Testis (tissue), 3 donors: ENCODE results near the gene SPCS1. TPM values are rescaled to one million over a fixed set of nuclear protein-coding genes. Genes with fewer than 3 reads are reported as not detected.

Experiments
- DNase-seq: peaks from one replicate; pipeline ENCODE4 v3.0.0-alpha.2; 2019
- H3K27ac ChIP-seq, 2 donors: fragments of 200-600 bp; sonication (generic); one replicate each; pipeline ENCODE4 v1.5.1; 2019
- H3K27me3 ChIP-seq: fragments of 200-600 bp; sonication (generic); one replicate; pipeline ENCODE4 v1.5.1; 2019
- H3K36me3 ChIP-seq: fragments of 200-600 bp; sonication (generic); one replicate; pipeline ENCODE4 v1.5.1; 2017; ENCODE audit warnings: low read depth; ENCODE audit errors: missing control alignments
- H3K4me1 ChIP-seq: fragments of 200-600 bp; sonication (generic); one replicate; pipeline ENCODE4 v1.5.1; 2019
- H3K4me3 ChIP-seq, 2 donors: fragments of 200-600 bp; sonication (generic); one replicate each; pipeline ENCODE4 v1.5.1; 2017 to 2019
- H3K9me3 ChIP-seq: fragments of 200-600 bp; sonication (generic); one replicate; pipeline ENCODE4 v1.5.1; 2017
- CTCF ChIP-seq, 3 experiments: fragments of 450-650 bp in 2 of 3; fragments of 200-600 bp in 1 of 3; sonication (generic) in 1 of 3; IDR thresholded peaks; one replicate each; pipeline ENCODE4 v1.5.1; 2016 to 2019; ENCODE audit warnings: antibody characterized with exemption in 3 of 3, mild to moderate bottlenecking in 2 of 3, moderate library complexity in 1 of 3
- POLR2A ChIP-seq: fragments of 450-650 bp; IDR thresholded peaks from one replicate; pipeline ENCODE4 v1.6.1; 2017; ENCODE audit warnings: antibody characterized with exemption, mild to moderate bottlenecking, moderate library complexity
- WGBS, 2 donors: methylation state at CpG; one replicate each; pipeline ENCODE4 v1.1.5; 2018; 5-methylcytosine and 5-hydroxymethylcytosine counted together
- intact Hi-C: fragments of 100-400 bp; cut with DNase I; formaldehyde crosslinking; loops from one replicate; pipeline ENCODE4 v1.15.1; 2023; ENCODE audit warnings: low total_unique reads
- polyA plus RNA-seq: library from polyadenylated mRNA; stranded (reverse); fragments of 350-450 nt; fragmentation: Illumina TruSeq; extraction: RNeasy Lipid Tissue Mini Kit (QIAGEN cat#74804); gene quantifications from one replicate; pipeline ENCODE4 v1.2.3, GENCODE V29; 2014; ENCODE audit warnings: low read depth, low replicate concordance; ENCODE audit not compliant: insufficient read depth
- total RNA-seq, 2 donors: library from RNA; depleted of rRNA; stranded (reverse); fragments of >200 nt; gene quantifications; one replicate each; pipeline ENCODE4 v1.2.3, GENCODE V29; 2016

The SPCS1 gene
- total and polyA plus RNA-seq, 3 donors from 2014 or later, result 166 to 340 (median 179) TPM

- Histone ChIP-seq H3K27me3 (no peaks in the 10 kb centered on the region), H3K4me3 (no peak overlapping the region), H3K27ac (no peak overlapping the region), H3K36me3 (no peaks in the 10 kb centered on the region), H3K9me3 (no peaks in the 10 kb centered on the region), H3K4me1 (no peaks in the 10 kb centered on the region)
- TF ChIP-seq POLR2A (no peak), CTCF (IDR thresholded peaks at IDR 0.05) (no peak)
- intact Hi-C loops, result no loop called here
- DNase-seq, result no peak
- WGBS, 2 donors, result 86 to 91% methylated on average over 5 of the region's 5 CpGs
Measured at GRCh38 chr3:52743152-52743551, 37.2 kb downstream of the SPCS1 start.

- Histone ChIP-seq H3K36me3 (no peaks in the 10 kb centered on the region), H3K27me3 (no peaks in the 10 kb centered on the region), H3K4me3 (no peak overlapping the region), H3K4me1 (no peaks in the 10 kb centered on the region), H3K27ac (no peak overlapping the region), H3K9me3 (no peaks in the 10 kb centered on the region)
- intact Hi-C loops, result no loop called here
- 86 to 91% methylated on average over 2 of the region's 2 CpGs for WGBS, 2 donors
- no peak for DNase-seq
- no peak for TF ChIP-seq CTCF (IDR thresholded peaks at IDR 0.05)
- no peak for TF ChIP-seq POLR2A
Measured at GRCh38 chr3:52743721-52744120, 37.8 kb downstream of the SPCS1 start.

- no peaks in the 10 kb centered on the region for H3K36me3 ChIP-seq
- intact Hi-C loops, result no loop called here
- no peak for TF ChIP-seq POLR2A
- no peak for TF ChIP-seq CTCF (IDR thresholded peaks at IDR 0.05)
Measured at GRCh38 chr3:52752045-52752660, 46.2 kb downstream of the SPCS1 start.

GRCh38 chr3:52754373-52754772, 48.5 kb downstream of the SPCS1 start:
- intact Hi-C loops, result no loop called here
- DNase-seq, result no peak
- Histone ChIP-seq H3K27ac (no peak overlapping the region), H3K9me3 (no peaks in the 10 kb centered on the region), H3K4me1 (peaks cover 8% of the 10 kb centered on the region), H3K36me3 (no peaks in the 10 kb centered on the region), H3K27me3 (no peaks in the 10 kb centered on the region), H3K4me3 (no peak overlapping the region)
- WGBS, 2 donors, result 91 to 93% methylated on average over 4 of the region's 4 CpGs
- no peak for TF ChIP-seq CTCF (IDR thresholded peaks at IDR 0.05)
- TF ChIP-seq POLR2A, result no peak

More at GRCh38 chr3:52752045-52752660, 46.2 kb downstream of the SPCS1 start:
- H3K9me3 ChIP-seq, result no peaks in the 10 kb centered on the region
- no peaks in the 10 kb centered on the region for H3K27me3 ChIP-seq
- no peak for DNase-seq
- H3K4me3 ChIP-seq, result no peak overlapping the region
- peaks cover 8% of the 10 kb centered on the region for H3K4me1 ChIP-seq
- no peak overlapping the region for H3K27ac ChIP-seq
- WGBS, 2 donors, result 89 to 93% methylated on average over 3 of the region's 3 CpGs

GRCh38 chr3:52756141-52756540, 50.2 kb downstream of the SPCS1 start:
- no peaks in the 10 kb centered on the region for H3K36me3 ChIP-seq
- TF ChIP-seq CTCF (IDR thresholded peaks at IDR 0.05) (no peak), POLR2A (no peak)
- intact Hi-C loops, result no loop called here

More at GRCh38 chr3:52756141-52756540, 50.2 kb downstream of the SPCS1 start:
- no peak overlapping the region for H3K27ac ChIP-seq
- no peak overlapping the region for H3K4me3 ChIP-seq
- 95 to 96% methylated on average over 1 of the region's 1 CpG for WGBS, 2 donors
- no peak for DNase-seq
- no peaks in the 10 kb centered on the region for H3K9me3 ChIP-seq
- H3K4me1 ChIP-seq, result peaks cover 8% of the 10 kb centered on the region
- H3K27me3 ChIP-seq, result no peaks in the 10 kb centered on the region
